ENCODE measurements around the gene RFC2.

RFC2 gene

DNA sequence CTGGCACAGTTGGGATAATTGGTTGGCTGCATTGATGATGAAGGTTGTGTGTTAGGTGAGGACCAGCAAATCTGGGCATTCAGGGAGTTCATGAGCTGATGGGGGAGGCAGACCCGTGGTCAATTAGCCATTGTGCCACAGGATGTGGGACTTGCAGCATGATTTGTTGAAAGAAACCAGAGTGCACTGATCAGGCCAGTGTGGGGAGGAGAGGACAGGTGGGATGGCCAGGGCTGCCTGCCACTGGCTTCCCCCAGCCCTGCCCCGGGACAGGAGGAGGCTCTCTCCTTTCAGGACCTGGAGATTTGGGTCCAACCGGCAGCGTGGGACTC is 39.3 kb upstream of the RFC2 start:
- TF ChIP-seq, protein P1, sequence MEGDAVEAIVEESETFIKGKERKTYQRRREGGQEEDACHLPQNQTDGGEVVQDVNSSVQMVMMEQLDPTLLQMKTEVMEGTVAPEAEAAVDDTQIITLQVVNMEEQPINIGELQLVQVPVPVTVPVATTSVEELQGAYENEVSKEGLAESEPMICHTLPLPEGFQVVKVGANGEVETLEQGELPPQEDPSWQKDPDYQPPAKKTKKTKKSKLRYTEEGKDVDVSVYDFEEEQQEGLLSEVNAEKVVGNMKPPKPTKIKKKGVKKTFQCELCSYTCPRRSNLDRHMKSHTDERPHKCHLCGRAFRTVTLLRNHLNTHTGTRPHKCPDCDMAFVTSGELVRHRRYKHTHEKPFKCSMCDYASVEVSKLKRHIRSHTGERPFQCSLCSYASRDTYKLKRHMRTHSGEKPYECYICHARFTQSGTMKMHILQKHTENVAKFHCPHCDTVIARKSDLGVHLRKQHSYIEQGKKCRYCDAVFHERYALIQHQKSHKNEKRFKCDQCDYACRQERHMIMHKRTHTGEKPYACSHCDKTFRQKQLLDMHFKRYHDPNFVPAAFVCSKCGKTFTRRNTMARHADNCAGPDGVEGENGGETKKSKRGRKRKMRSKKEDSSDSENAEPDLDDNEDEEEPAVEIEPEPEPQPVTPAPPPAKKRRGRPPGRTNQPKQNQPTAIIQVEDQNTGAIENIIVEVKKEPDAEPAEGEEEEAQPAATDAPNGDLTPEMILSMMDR (IDR thresholded peaks at IDR 0.05; ENCODE audit: insufficient read depth, low read depth, low read length, missing control alignments) = no peak
- DNase-seq (ENCODE audit: low read depth) = no peak
- no peak overlapping the region for H3K4me3 ChIP-seq (ENCODE audit: low read length)

DNA sequence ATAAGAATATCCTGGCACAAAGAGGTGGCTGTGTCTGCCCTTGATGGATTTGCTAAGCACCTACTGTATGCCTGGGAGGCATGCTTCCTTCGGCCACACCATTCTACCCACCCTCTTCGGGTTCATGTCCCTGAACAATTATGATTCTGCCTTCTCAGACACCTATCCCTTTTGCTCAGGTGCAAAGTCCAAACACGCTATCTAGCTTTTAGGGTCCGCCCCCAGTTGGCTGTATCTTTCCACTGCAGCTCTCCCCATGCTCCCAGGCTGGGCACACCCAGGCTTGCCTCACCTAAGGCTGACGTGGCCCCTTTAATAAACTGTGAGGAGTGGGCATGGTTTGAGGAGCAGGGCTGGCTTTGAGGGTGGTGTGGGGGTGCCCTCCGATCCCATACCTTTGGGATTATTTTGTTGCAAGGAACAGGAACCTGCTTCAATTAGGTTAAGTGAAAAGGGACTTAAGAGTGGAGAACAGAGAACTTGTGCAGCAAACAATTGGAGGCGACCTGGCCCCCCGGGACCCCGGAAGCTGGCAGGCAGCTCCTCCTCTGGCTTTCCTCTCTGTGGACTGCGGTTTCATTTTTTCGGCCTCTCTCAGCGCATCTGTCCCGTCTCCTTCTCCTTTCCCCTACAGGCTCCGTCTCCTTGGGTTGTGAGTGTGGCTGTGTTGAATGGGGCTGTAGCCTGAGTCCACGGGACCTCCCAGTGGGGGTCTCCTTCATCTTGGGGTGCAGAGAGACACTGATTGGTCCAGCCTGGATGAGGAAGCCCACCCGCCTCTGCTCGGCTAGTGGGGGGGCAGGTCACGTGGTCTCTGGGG is 38.8 kb upstream of the RFC2 start:
- H3K4me3 ChIP-seq (ENCODE audit: low read length) = no peak overlapping the region
- no peak for DNase-seq (ENCODE audit: low read depth)
- TF ChIP-seq, protein P1 (IDR thresholded peaks at IDR 0.05; ENCODE audit: insufficient read depth, low read depth, low read length, missing control alignments) = no peak

DNA sequence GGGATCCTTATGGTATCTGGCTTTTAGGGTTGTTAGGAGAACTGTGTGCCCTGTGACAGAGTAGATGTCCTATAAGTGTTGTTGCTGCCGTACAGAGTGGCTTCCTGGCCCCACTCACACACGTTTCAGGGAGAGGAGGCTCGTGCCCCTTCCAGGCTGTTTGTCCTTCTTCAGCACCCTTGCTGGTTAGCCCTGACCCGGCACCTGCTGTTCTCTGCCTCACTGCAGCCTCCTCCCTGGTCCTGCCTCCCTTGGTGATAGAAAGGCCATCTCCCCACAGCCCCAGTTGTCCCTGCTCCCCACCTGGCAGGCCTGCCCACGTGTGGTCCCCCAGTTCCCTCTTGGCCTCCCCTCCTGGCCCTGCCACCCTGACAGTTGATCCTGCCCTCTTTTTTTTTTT is 37.3 kb upstream of the RFC2 start:
- H3K4me3 ChIP-seq (ENCODE audit: low read length) = no peak overlapping the region
- TF ChIP-seq, protein P1 (IDR thresholded peaks at IDR 0.05; ENCODE audit: insufficient read depth, low read depth, low read length, missing control alignments) = no peak
- no peak for DNase-seq (ENCODE audit: low read depth)

GRCh38 chr7:74290981-74291441 is 36.8 kb upstream of the RFC2 start:
- DNase-seq (ENCODE audit: low read depth) = no peak
- no peak overlapping the region for H3K4me3 ChIP-seq (ENCODE audit: low read length)
- TF ChIP-seq, protein P1 (IDR thresholded peaks at IDR 0.05; ENCODE audit: insufficient read depth, low read depth, low read length, missing control alignments) = no peak

DNA sequence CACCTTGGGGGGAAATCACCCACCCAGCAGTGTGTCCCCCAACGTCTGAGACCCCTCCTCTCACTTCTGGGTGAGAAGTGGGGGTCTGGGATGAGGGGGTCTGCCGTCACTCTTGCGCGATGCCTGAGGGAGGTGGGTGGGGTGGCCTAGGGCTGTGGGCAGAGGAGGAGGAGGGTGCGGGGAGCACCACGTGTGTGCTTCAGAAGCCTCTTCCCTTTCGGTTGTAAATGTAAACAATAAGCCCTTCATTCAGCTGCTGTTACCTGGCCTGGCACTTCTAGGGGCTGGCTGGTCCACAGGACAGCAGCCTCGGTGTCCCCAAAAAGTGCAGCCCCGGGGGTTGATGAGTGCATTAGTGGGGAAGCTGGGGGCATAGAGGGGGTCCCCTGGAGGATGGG is 36.4 kb upstream of the RFC2 start:
- TF ChIP-seq, protein P1 (IDR thresholded peaks at IDR 0.05; ENCODE audit: insufficient read depth, low read depth, low read length, missing control alignments) = no peak
- peak overlapping the region; percentile 52 for H3K4me3 ChIP-seq (ENCODE audit: low read length)
- no peak for DNase-seq (ENCODE audit: low read depth)

DNA sequence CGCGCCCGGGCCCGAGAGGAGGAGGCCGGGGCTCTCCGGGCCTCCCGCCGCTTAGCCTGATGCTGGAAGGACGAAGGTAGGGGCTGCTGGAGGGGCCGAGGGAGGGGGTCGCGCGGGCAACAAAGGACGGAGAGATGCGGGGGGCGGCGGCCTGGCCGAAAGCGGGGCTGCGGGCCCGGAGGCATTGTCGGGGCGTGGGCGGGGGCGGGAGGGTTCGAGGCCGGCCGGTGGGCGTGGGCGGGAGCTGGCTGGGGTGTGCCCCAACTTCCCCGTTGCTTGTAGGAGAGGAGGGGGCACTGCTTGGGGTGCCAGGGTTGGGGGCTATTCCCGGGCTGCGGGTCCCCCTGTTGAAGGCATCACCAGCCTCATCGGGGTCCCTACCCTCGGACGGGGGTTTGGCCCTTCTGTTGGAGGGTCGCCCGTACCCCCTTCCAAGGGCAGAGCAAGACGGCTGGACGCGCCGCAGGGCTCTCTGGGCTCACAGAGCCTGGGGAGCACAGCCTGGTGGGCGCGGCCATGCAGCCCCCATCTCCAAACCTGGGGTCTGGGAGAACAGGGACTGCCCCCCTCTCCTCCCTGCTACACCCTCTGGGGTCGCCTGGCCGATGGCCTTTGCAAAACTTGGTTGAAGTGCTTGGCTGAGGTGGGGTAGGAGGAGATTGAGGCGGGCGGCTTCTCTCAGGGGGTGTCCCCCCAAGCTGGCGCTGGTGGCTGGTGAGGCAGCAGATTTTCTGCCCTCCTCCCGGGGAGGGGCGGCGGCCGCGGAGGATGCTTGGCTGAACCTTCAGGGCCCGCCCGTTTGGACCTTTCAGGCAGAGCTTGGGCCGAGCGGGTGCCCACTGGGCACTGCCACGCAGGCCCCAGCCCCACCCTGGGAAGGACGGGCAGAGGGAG is 35.7 kb upstream of the RFC2 start:
- TF ChIP-seq, protein P1 (IDR thresholded peaks at IDR 0.05; ENCODE audit: insufficient read depth, low read depth, low read length, missing control alignments) = no peak
- peak overlapping the region; percentile 52 for H3K4me3 ChIP-seq (ENCODE audit: low read length)
- no peak for DNase-seq (ENCODE audit: low read depth)
